Lower leg skin (tissue), 4 donors: ENCODE data around the gene USF2. TPM values are rescaled to one million over a fixed set of nuclear protein-coding genes. Genes with fewer than 3 reads are reported as not detected.

ENCODE experiments used
- DNase-seq, 2 donors: peaks; one replicate each; pipeline ENCODE4 v3.0.0-alpha.2; 2019; ENCODE audit warnings: low spot score in 2 of 2
- H3K4me3 ChIP-seq: fragments of 200-600 bp; sonication (generic); 2 replicates; pipeline ENCODE4 v1.5.1; 2017; ENCODE audit warnings: mild to moderate bottlenecking, low read depth; ENCODE audit not compliant: poor library complexity, severe bottlenecking
- POLR2A ChIP-seq, 2 donors: fragments of 450-650 bp; IDR thresholded peaks; one replicate each; pipeline ENCODE4 v1.6.1; 2016 to 2017; ENCODE audit warnings: antibody characterized with exemption in 2 of 2, mild to moderate bottlenecking in 1 of 2, moderate library complexity in 1 of 2
- WGBS, 2 donors: methylation state at CpG; one replicate each; pipeline ENCODE4 v1.1.5; 2018; 5-methylcytosine and 5-hydroxymethylcytosine counted together
- intact Hi-C: fragments of 100-400 bp; cut with DNase I; formaldehyde crosslinking; loops from one replicate; pipeline ENCODE4 v1.15.0; 2023; ENCODE audit warnings: low total_unique reads
- total RNA-seq, 4 donors: library from RNA; depleted of rRNA; stranded (reverse); fragments of >200 nt; gene quantifications; one replicate each; pipeline ENCODE4 v1.1.0, GENCODE V29; 2016
- TF ChIP-seq, protein P1 (sequence below), 3 donors: fragments of 450-650 bp; IDR thresholded peaks; one replicate each; pipeline ENCODE4 v1.5.1; 2016; ENCODE audit warnings: antibody characterized with exemption in 3 of 3, mild to moderate bottlenecking in 3 of 3, moderate library complexity in 2 of 3

The USF2 gene
- total RNA-seq, 4 donors from 2014 or later, result 95.9 to 126 (median 120) TPM

DNA sequence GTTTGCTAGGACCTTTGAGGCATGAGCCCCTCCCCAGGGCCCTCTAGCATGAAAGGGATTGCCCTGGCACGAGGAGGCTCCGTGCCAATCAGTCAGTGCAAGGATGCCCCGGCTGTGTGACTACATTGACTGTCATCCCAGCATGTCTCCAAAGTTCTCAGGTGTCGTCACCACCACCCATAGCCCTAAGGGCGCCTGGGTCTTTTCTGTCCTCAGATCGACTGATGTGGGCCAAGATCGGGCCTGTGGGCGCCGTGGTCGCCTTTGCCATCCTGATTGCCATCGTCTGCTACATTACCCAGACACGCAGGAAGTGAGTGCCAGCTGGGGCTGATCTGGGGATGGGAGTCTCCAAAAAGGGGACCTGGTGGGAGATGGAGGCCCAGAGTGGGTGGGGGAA, 41.6 kb downstream of the USF2 start:
- intact Hi-C loops, result no loop called here
- no peak overlapping the region for H3K4me3 ChIP-seq
- no peak for DNase-seq
- no peak for TF ChIP-seq POLR2A (IDR thresholded peaks at IDR 0.05)
- TF ChIP-seq, protein P1, sequence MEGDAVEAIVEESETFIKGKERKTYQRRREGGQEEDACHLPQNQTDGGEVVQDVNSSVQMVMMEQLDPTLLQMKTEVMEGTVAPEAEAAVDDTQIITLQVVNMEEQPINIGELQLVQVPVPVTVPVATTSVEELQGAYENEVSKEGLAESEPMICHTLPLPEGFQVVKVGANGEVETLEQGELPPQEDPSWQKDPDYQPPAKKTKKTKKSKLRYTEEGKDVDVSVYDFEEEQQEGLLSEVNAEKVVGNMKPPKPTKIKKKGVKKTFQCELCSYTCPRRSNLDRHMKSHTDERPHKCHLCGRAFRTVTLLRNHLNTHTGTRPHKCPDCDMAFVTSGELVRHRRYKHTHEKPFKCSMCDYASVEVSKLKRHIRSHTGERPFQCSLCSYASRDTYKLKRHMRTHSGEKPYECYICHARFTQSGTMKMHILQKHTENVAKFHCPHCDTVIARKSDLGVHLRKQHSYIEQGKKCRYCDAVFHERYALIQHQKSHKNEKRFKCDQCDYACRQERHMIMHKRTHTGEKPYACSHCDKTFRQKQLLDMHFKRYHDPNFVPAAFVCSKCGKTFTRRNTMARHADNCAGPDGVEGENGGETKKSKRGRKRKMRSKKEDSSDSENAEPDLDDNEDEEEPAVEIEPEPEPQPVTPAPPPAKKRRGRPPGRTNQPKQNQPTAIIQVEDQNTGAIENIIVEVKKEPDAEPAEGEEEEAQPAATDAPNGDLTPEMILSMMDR (IDR thresholded peaks at IDR 0.05), result no peak
- 79 to 82% methylated on average over 12 of the region's 12 CpGs for WGBS, 2 donors

DNA sequence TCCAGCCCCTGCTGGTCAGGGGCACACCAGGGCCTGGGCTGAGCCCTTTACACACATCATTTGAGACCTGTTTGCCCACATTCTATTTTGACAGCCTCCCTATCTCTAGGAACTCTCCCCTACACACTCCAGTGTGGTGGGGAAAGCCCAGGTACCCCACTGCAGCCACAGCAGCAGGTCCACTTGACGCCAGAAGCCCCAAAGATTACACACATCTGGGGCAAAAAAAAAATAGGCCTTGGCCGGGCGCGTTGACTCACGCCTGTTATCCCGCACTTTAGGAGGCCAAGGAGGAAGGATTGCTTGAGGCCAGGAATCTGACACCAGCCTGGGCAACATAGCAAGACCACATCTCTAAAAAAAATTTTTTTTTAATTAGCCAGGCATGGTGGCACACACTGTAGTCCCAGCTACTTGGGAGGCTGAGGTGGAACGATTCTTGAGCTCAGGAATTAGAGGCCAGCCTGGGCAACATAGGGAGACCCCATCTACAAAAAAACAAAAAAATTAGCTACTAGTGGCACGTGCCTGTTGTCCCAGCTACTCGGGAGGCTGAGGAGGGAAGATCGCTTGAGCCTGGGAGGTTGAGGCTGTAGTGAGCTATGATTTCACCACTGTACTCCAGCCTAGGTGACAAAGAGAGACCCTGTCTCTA, 42.2 kb downstream of the USF2 start:
- WGBS, 2 donors, result 87 to 93% methylated on average over 10 of the region's 10 CpGs
- TF ChIP-seq POLR2A (IDR thresholded peaks at IDR 0.05), result no peak
- TF ChIP-seq, protein P1 (IDR thresholded peaks at IDR 0.05), result no peak
- no peak for DNase-seq
- no peak overlapping the region for H3K4me3 ChIP-seq
- intact Hi-C loops, result no loop called here

DNA sequence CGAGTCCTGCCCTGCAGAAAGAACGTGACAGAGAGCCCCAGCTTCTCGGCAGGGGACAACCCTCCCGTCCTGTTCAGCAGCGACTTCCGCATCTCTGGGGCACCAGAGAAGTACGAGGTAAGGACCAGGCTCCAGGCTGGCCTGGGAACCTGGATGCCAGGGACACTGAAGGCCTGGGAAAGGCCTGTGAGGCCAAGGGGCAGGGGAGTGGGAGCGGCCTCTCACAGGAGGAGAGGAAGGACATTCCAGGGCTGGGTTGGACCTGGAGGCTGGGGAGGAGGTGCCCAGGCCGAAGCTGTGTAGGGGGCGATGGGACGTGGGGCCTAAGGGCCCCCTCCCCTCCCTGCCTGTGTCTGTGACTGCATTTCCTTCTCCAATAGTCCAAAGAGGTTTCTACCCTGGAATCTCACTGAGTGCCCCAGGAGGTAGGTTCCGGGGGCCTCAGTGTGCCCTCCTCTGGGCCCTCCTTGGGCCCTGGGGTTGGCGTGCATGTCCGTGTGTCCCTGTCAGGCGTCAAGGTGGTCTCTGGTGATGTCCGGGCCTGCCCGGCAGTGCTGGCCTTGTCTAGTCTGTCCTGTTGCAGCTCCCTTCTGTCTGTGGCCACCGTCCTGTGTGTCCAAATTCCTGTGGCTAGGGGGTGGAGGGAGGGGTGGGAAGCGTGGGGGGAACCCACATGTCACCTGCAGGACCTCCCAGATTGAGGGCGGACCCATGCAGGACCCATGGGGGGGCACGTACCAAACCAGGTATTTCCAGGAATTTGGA, 43.3 kb downstream of the USF2 start:
- H3K4me3 ChIP-seq, result no peak overlapping the region
- TF ChIP-seq, protein P1 (IDR thresholded peaks at IDR 0.05), result no peak
- no peak for TF ChIP-seq POLR2A (IDR thresholded peaks at IDR 0.05)
- 86 to 93% methylated on average over 18 of the region's 21 CpGs for WGBS, 2 donors
- intact Hi-C loops, result no loop called here
- DNase-seq, result no peak

DNA sequence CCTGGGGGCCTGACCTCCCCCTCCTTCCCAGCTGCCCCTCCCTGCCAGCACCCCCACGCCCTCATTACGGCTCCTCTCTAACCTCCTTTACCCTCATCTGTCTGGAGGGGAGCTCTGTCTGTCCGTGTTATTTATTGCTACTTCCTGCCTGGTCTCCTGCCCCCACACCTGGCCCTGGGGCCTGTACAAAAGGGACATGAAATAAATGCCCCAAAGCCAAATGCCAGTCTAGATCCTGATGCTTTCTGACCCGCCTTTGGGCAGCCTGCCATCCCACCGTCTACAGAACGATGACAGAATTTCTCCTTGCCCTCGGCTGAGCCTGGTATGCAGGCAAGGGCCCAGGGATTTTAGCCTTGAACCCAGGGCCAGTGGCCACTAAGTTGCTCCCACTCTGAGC, 44.8 kb downstream of the USF2 start:
- no peak for TF ChIP-seq POLR2A (IDR thresholded peaks at IDR 0.05)
- TF ChIP-seq, protein P1 (IDR thresholded peaks at IDR 0.05), result no peak
- no peak overlapping the region for H3K4me3 ChIP-seq
- 28 to 31% methylated on average over 7 of the region's 7 CpGs for WGBS, 2 donors
- intact Hi-C loops, result no loop called here
- no peak for DNase-seq

DNA sequence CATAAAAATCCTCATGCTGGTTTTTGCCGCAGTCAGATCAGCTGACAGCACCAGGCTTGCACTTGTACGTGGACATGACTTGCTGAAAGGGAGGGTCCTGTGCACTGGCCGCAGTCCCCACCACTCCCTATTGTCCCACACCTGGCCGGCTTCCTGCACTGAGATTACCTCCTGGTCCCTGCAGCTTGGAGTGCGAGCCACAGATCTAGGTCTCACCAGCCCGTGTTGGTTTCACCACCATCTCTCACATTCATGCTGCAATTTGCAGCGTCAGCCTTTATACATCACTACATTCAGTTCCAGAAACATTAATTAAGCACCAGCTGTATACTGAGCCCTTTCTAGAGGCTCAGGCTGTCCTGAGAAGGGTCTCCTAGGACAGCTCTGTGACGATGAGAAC, 45.3 kb downstream of the USF2 start:
- intact Hi-C loops, result no loop called here
- TF ChIP-seq, protein P1 (IDR thresholded peaks at IDR 0.05), result no peak
- TF ChIP-seq POLR2A (IDR thresholded peaks at IDR 0.05), result no peak
- 81% methylated on average over 8 of the region's 8 CpGs for WGBS, 2 donors
- DNase-seq, result no peak
- H3K4me3 ChIP-seq, result no peak overlapping the region
